HG03575 (cell line): ENCODE measurements around the gene ROGDI.

Experiments
- ATAC-seq: cut with Tn5 transposase; IDR thresholded peaks from one replicate; pipeline ENCODE4 v1.9.1; 2021; ENCODE audit not compliant: unreplicated experiment, insufficient number of reproducible peaks, low FRiP score; ENCODE audit errors: extremely low read depth

The ROGDI gene, protein sequence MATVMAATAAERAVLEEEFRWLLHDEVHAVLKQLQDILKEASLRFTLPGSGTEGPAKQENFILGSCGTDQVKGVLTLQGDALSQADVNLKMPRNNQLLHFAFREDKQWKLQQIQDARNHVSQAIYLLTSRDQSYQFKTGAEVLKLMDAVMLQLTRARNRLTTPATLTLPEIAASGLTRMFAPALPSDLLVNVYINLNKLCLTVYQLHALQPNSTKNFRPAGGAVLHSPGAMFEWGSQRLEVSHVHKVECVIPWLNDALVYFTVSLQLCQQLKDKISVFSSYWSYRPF

DNA sequence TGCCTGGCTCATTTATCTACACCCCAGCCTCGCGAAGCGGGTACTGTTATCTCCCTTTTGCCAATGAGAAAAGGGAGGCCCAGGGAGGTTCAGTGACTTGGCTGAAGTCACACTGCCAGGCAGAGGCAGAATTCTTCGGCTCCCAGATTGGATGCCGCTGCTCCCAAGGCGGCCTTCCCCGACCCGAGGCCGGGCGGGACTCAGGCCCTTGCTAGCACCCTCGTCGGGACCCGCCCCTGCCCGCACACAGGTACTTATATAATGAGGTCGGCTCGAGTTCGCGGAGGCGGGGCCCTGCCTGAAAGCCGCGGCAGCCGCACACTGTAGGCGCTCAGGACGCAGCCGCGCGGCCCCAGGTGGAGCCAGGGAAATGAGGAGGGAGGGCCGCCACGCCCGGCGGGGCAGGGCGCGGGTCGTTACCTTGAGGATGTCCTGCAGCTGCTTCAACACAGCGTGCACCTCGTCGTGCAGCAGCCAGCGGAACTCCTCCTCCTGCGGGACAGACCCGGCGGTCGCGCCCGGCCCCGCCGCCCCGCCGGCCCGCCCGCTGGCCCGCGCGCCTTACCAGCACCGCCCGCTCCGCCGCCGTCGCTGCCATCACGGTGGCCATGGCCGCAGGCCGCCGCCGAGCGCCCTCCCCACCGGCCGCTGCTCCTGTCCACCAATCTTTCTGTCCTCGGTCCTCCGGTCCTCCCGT is at the start of gene ROGDI:
Gene ROGDI (minus strand): TSS at position 672 of the 697 bp plus-strand sequence. CDS start 62 bp downstream, at position 610.
- peak; percentile 27 for ATAC-seq

DNA sequence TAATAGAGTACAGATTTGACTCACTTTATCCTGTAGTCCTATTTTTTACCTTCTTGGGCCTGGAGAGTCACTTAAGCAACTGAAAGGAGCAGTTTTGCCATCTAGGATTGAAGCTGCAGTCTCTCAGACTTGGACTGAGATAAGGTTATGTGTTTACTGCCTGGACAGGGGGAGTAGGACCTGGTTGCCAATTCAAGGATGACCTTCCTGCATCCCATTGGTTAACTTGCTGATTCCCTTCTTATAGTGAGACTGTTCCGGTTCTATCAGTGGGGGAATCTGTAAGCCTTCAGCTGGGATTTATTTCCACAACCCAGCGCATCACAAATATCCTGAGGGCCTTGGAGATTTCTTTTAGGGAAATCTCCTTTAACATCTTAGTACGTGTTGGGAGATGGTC is 47.8 kb upstream of the ROGDI start:
- no peak for ATAC-seq

DNA sequence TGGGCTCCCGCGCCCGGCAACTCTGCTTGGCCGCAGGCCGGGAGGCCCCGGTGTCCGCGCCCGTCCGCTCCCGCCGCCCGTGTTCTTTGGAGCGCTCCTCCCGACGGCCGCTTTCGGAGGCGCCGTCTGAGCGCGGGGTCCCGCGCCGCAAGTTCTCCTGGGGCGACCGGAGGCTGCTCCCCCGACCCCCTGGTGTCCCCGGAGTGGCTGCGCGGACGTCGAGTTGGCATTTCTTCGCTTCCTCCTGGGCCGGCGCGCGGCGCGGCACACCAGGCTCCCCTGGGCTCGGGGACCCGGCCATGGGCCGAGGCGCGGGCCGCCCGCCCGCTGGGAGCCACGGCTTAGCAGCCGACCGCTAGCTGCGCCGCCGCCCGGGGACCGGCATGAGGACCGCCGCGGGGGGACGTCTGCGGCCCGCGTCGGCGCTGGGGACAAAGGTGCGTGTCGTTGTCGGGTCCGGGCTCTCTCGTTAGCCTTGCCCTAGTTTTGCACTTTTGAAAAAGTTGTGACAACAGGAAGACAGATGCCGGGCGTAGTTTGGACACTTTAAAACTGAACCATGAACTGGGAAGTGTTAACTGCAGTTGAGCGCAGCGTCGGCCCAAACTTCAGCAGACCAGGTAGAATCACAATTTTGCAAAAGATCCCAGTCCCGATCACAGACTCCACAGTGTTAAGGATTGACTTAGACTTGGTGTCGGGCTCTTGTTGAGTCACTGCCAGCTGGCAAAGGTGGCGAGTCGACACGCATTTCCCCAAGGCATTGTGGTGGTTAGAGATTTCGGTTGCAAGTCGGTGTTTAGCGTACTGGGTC is 45.5 kb upstream of the ROGDI start:
- ATAC-seq: no peak

DNA sequence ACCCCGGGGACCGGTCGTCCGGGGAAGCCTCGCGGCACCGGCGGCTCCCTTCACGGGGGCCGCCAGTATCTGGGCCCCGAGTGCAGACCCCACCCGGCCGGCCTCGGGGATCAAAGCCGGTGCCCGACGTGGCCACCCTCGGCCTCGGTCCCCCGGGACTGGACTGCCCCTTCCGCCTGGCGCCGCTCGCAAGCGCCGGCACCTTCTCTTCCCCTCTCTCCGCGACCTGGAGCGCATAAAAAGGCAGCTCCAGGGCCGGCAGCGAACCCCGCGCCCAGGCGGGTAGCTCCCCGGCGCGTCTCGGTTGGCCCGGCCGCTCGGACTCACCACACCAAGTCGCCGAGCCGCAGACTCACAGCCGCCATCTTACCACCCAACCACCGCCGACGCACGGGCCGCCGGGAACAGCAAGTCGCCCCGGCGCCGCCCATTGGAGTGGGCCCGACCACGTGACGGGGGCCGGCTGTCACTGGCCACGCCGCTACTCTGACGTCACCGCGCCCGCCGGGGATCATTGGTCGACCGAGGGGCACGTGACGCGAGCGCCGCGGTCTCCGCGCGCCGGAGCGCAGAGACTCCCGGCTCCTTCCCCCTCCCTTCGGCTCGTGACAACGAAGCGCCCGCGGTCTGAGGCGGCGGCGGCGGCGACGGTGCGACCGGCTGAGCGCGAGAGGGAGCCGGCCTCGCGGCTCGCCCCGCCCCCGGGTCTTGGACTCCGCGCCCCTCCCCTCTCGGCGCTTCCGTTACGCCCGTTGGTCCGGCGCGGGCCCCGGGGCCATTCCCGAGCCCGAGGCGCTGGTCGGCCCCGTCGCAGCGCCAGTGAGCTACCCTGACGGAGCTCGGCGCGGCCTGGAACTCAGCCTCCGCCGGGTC is 44.7 kb upstream of the ROGDI start, which contains the start of the genes GLYR1 and UBN1:
Gene GLYR1 (minus strand): TSS at position 388 of the 873 bp plus-strand sequence. CDS start 23 bp downstream, at position 365.
Gene UBN1 (plus strand): TSS at position 581 of the 873 bp plus-strand sequence. CDS start 5,437 bp downstream, outside the sequence.
- peak; percentile 45 for ATAC-seq

DNA sequence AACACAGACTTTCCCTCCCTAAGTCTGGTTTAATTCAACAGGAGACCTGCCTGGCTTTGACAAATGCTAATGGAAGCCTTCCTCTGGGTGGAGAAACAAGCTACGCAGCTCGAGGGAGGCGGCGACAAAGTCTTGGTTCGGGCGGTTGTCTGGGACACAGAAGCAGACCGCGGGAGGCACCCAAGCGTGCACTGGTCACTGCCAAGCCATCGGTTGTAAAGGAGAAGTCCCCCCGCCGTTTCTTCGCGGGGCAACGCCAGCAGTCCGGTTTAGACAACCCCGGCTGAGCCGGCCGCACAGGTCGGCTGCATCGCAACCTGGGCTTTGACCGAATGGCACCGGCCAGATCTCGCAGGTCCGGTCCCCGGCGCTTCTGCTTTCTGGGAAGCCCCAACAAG is 44.1 kb upstream of the ROGDI start:
- no peak for ATAC-seq

DNA sequence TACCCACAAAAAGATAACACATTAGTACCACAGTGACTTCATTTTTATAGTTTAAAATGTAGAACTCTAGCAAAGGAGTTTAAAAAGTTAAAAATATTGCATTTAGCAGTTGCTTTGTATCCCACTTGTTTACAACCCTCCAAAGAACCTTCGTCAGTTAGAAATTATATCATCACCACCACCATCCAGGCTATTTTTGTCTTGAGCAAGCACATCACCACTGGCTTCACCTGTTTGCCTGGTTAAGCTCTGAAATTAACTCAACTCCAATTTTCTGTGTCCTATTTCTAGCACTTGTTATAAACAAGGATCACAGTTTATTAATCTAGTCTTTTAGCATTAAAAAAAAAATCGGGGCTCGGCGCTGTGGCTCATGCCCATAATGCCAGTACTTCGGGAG is 38.6 kb upstream of the ROGDI start:
- ATAC-seq: no peak

DNA sequence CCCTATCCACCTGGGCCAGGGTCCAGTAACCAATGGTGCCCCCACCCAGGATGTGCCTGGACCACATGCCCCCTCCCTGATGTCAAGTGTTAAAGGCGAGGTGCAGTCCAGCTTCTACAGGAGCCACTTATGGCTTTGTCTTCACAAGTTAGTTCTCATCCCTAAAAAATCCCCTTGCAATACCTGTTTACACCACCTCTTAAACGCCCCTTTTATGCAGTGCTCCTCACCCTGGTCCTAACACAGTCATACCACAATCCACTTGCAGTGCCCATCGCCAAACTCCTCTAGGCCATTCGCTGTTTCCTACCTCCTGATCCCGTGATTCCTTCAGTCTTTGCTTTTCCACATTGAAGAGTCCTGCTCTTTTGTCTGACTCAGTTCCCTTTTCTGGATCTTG is 37.5 kb upstream of the ROGDI start:
- no peak for ATAC-seq

DNA sequence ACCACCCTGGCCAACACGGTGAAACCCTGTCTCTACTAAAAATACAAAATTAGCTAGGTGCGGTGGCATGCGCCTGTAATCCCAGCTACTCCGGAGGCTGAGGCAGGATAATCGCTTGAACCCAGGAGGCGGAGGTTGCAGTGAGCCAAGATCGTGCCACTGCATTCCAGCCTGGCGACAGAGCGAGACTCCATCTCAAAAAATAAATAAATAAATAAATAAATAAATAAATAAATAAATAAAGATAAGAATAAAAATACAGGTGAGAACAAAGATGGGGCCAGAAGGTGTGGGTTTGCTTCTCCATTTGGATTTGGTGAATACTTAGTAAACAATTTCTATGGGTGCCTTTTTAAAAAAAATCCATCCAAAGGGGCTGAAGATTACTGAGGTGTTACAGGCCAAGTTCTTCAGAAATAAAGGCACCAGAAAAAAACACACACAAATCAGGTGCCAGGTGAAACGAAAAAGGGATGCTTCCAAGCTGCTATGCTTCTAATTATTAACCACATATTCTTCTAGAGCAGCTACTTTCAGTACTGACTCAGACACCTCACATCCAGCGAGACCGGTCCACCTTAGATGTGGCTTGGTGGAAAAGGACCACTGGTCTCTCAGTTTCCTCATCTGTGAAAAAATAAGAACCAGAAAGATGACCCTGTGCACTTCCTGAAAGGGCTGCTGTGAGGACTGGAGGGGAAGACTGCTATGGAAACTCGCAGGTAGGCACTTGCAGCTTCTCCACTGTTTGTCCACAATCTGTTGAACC is 35.5 kb upstream of the ROGDI start:
- ATAC-seq: no peak

DNA sequence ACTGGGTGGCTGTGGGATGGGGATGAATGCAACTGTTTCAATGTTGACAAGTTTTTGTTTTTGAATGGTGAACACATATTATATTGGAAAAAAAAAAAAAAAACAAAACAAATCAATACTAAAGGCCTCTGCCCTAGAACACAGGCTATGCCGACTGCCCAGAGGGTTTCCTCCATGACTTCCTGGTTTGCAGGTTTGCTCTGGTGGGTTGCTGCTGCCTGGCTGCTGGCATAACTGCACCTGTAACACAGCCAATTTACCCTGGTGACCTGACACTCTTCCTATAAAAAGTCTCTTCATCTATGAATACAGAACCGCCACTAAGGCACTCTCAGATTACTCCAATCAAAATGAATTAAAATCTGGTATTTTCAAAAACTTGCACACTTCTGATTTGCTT is 34.3 kb upstream of the ROGDI start:
- ATAC-seq: no peak

DNA sequence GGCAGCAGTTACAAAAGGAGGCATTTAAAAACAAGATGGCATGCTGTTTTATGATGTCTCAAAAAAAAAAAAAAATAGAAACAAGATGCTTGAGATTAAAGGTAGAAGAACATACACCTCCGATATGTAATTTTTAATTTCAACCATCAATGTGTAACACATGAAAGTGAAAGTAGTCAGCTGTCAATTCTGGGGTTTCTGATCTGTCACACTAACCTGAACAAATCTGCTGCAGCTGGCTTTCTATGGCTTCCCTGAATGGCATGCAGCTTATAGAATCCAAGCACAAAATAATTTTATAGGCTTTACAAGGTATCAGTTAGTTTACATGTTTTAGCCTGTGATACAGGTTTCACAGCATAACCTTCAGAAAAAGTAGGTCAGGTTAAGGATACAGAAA is 31.2 kb upstream of the ROGDI start:
- no peak for ATAC-seq

DNA sequence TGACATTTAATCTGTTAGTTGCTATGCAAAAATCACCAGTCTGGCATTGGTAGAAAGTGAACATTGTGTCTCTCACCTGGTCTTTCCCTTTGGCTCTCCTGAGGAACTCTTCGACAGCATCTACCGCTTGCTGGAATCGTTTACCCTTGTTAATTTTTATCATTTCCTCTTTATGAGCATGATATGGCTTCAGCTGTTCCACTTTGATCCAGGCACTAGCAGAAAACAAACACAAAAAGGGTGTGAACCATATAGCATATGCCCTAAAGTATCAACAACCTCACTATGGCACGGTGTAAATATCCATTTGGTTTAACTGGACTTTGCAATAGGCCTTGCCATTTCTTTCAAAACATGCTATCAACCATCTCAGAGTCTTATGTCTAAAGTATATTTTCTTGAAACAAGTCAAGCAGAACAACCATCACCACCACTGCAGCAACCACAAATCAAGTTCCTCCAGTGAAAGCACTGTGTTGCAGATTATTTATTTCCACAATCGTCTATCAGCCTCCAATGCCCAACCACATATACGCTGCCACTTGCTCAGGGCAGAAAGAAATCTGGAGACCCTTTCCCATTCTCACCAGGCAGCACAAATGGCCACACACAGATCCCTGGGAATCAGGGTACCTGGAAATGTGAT is 30.4 kb upstream of the ROGDI start:
- ATAC-seq: no peak

DNA sequence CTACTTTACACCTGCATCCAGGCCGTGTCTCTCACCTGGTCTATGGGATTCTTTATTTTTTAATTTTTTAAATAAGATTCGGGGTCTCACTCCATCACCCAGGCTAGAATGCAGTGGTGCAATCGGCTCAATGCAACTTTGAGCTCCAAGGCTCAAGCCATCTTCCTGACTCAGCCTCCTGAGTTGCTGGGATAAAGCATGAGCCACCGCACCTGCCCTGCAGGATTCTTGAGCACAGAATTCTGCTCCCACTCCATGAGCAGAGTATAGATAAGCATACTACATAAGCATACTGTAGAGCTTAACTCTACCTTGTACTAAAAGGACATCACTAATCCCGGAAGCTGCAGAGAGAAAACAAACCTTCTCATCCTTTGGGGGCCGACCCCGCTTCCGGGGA is 29.2 kb upstream of the ROGDI start:
- no peak for ATAC-seq

DNA sequence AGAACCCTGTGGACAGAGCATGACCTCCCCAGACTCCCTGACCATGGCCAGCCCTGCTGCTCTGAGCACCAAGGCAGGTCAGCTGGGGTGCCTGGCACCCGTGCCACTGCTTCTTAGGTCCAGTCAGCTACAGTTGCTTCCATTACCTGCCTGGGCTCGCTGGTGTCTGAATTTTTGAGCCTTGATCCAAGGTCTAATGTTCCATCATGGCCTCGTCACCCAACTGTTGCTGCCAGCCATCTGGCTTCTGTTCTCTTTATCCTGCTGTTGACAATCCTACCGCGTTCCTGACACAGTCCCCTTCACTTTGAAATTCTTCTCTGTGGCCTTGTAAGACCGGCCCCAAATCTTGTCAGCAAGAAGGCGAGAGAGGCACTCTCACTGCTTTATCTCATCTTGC is 28.0 kb upstream of the ROGDI start:
- no peak for ATAC-seq

DNA sequence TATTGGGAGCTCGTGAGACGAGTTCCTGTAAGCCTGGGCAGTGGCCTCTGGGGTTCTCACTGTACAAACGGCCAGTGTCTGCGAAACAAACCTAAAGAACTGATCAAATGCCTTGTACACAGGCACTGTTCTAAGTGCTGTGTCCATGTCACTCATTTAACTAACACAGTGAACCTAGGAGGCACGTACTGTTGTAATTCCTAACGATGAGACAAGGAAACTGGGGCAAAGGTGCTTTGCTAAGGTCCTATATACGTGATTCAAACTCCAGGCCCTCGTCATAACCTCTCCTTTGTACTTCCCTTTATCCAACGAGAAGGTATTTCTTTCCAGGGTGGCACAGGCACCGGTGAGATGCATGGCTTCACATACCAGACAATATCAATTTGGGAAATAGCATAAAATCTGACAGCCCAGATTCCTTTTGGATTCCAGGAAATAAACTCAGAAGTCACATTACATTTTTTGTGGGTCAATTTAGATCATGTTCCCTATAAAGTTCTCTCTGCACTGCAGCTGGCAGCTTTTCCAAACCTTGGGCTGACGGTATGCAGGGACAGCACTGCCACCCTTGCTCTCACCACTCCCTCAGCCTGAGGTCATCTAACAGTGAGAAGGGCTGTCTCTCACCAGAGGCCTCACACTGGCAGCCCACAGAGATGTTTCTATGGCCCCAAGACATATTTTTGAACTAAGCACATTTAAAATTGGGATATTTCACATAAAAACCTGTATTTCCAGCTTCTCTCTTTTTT is 26.3 kb upstream of the ROGDI start:
- ATAC-seq: no peak

DNA sequence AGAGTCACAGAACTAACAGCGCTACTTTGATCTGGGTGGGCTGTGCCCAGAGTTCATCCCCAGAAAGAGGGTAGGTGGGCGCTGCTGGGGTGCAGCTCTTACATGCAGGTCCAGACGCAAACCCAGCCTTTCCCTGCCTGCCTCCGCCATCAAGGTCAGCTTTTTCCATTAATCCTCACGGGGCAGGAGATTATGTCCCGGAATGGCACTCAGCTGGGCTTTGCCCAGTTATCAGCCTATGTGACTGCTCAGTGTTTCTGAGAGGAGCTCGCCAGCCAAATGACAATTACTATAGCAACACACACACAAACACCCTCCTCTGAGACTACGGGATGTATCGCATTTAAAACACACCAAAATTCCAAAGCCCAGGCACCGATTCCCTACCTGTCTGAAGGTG is 24.5 kb upstream of the ROGDI start:
- no peak for ATAC-seq

DNA sequence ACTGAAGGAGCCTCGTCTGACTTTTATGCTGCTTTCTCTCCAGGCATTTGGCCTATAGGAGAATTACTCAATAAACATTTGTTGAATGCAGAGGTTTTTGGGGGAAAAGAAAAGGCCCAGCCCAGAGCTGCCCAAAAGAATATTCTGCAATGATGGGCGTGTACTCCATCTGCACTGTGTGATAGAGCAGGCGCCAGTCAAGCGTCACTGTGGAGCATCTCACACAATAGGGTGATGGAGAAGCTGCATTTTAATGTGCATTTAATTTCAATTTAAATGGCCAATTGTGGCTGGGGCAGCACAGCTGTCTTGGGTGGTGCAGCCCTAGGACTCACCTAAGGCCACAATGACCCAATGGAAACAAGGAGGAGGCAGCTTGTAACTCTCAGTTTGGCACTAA is 24.1 kb upstream of the ROGDI start:
- ATAC-seq: no peak

DNA sequence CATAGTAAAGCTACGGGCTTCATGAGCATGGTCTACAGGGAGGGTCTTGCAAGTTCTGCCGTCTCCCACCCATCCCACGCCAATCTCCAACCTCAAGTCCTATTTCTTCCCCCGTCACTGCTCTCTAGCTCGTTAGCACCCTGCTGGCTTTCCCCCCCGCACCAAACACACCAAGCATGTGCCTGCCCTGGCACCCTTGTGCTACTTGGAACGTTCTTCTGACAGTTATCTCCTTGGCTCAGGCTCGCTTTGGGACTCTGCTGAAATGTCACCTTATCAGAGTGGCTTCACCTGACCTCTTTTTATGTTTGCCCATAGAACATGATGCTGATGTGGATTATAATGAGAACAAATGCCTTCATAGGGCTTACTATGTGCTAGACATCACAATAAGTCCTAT is 22.8 kb upstream of the ROGDI start:
- no peak for ATAC-seq
